H9 (cell line): ENCODE data around the gene SFRP5. TPM values are rescaled to one million over a fixed set of nuclear protein-coding genes. Genes with fewer than 3 reads are reported as not detected.
A peak's percentile ranks its signal among the peaks of the same experiment; 100 is the strongest.

ENCODE experiments used
- DNase-seq: peaks from one replicate; pipeline ENCODE4 v3.0.0-alpha.2; 2017
- H2AFZ ChIP-seq: one replicate; pipeline ENCODE4 v1.6.1; 2013; ENCODE audit warnings: mild to moderate bottlenecking, low read length, control low read depth, moderate library complexity
- H2AK5ac ChIP-seq: 2 replicates; pipeline ENCODE4 v1.6.1; 2013; ENCODE audit warnings: low read length, control low read depth, mixed read lengths; ENCODE audit not compliant: insufficient read length
- H2BK120ac ChIP-seq: one replicate; pipeline ENCODE4 v1.6.1; 2013; ENCODE audit warnings: low read depth, mild to moderate bottlenecking, low read length, control low read depth, inconsistent platforms; ENCODE audit not compliant: poor library complexity, severe bottlenecking
- H2BK12ac ChIP-seq: 2 replicates; pipeline ENCODE4 v1.6.1; 2013; ENCODE audit warnings: low read length, control low read depth, mixed read lengths, low read depth; ENCODE audit not compliant: insufficient read length
- H2BK15ac ChIP-seq: 2 replicates; pipeline ENCODE4 v1.6.1; 2013; ENCODE audit warnings: low read depth, low read length, control low read depth
- H2BK20ac ChIP-seq: one replicate; pipeline ENCODE4 v1.6.1; 2013; ENCODE audit warnings: low read depth, mild to moderate bottlenecking, low read length, control low read depth, inconsistent platforms; ENCODE audit not compliant: poor library complexity, severe bottlenecking
- H2BK5ac ChIP-seq: 2 replicates; pipeline ENCODE4 v1.6.1; 2013; ENCODE audit warnings: low read length, control low read depth, mixed read lengths; ENCODE audit not compliant: insufficient read length
- H3K14ac ChIP-seq: 2 replicates; pipeline ENCODE4 v1.6.1; 2013; ENCODE audit warnings: low read length, control low read depth; ENCODE audit not compliant: insufficient read depth
- H3K18ac ChIP-seq: 2 replicates; pipeline ENCODE4 v1.6.1; 2013; ENCODE audit warnings: low read depth, mild to moderate bottlenecking, mixed read lengths, low read length, control low read depth; ENCODE audit not compliant: insufficient read length
- H3K23ac ChIP-seq: 2 replicates; pipeline ENCODE4 v1.6.1; 2013; ENCODE audit warnings: low read length, control low read depth, mixed read lengths, low read depth; ENCODE audit not compliant: insufficient read length
- H3K23me2 ChIP-seq: 2 replicates; pipeline ENCODE4 v1.6.1; 2013; ENCODE audit warnings: low read depth, mild to moderate bottlenecking, mixed read lengths, low read length, control low read depth; ENCODE audit not compliant: insufficient read length, poor library complexity, severe bottlenecking
- H3K27ac ChIP-seq: 2 replicates; pipeline ENCODE4 v1.5.1; 2013; ENCODE audit warnings: low read length, control low read depth, mixed read lengths, low read depth; ENCODE audit not compliant: insufficient read length
- H3K27me3 ChIP-seq: 2 replicates; pipeline ENCODE4 v1.6.1; 2013; ENCODE audit warnings: low read length, control low read depth, inconsistent platforms; ENCODE audit not compliant: insufficient read depth
- H3K4ac ChIP-seq: 2 replicates; pipeline ENCODE4 v1.6.1; 2013; ENCODE audit warnings: low read depth, mild to moderate bottlenecking, control low read depth, inconsistent platforms, low read length, moderate library complexity
- H3K4me1 ChIP-seq: 2 replicates; pipeline ENCODE4 v1.6.1; 2013; ENCODE audit warnings: low read length, control low read depth, inconsistent platforms; ENCODE audit not compliant: insufficient read depth
- H3K4me2 ChIP-seq: 2 replicates; pipeline ENCODE4 v1.6.1; 2013; ENCODE audit warnings: low read length, control low read depth, mixed read lengths; ENCODE audit not compliant: insufficient read length, insufficient read depth
- H3K56ac ChIP-seq: 2 replicates; pipeline ENCODE4 v1.6.1; 2013; ENCODE audit warnings: low read depth, mild to moderate bottlenecking, mixed read lengths, low read length, control low read depth; ENCODE audit not compliant: insufficient read length
- H3K79me1 ChIP-seq: 2 replicates; pipeline ENCODE4 v1.6.1; 2013; ENCODE audit warnings: low read depth, mild to moderate bottlenecking, moderate library complexity, low read length, control low read depth, inconsistent platforms; ENCODE audit not compliant: insufficient read depth, poor library complexity, severe bottlenecking
- H3K79me2 ChIP-seq: 2 replicates; pipeline ENCODE4 v1.6.1; 2013; ENCODE audit warnings: low read length, control low read depth, inconsistent platforms; ENCODE audit not compliant: insufficient read depth
- H3K9ac ChIP-seq: 2 replicates; pipeline ENCODE4 v1.6.1; 2013; ENCODE audit warnings: low read length, control low read depth, mixed read lengths; ENCODE audit not compliant: insufficient read length; ENCODE audit errors: extremely low read depth
- H3K9me3 ChIP-seq: one replicate; pipeline ENCODE4 v1.6.1; 2013; ENCODE audit warnings: low read depth, low read length, inconsistent platforms; ENCODE audit not compliant: control insufficient read depth
- H3T11ph ChIP-seq: one replicate; pipeline ENCODE4 v1.6.1; 2013; ENCODE audit warnings: mild to moderate bottlenecking, low read length, control low read depth, inconsistent platforms
- H4K20me1 ChIP-seq: one replicate; pipeline ENCODE4 v1.6.1; 2013; ENCODE audit not compliant: control insufficient read depth, insufficient read length, insufficient read depth
- H4K5ac ChIP-seq: 2 replicates; pipeline ENCODE4 v1.6.1; 2013; ENCODE audit warnings: low read depth, mild to moderate bottlenecking, mixed read lengths, low read length, control low read depth; ENCODE audit not compliant: insufficient read length
- H4K8ac ChIP-seq: replicated peaks from 2 replicates; pipeline ENCODE4 v1.6.1; 2013; ENCODE audit warnings: low read length, control low read depth, mixed read lengths, low read depth; ENCODE audit not compliant: insufficient read length
- H4K91ac ChIP-seq: 2 replicates; pipeline ENCODE4 v1.6.1; 2013; ENCODE audit warnings: low read depth, mild to moderate bottlenecking, moderate library complexity, mixed read lengths, low read length, control low read depth; ENCODE audit not compliant: insufficient read length
- H3K27ac Mint-ChIP-seq, 3 experiments: 2 replicates in 2 of 3; 3 replicates in 1 of 3; pipeline ENCODE4 v1.8.0; 2020 to 2021; ENCODE audit warnings: mixed read lengths in 3 of 3, mild to moderate bottlenecking in 1 of 3, moderate library complexity in 1 of 3
- H3K27me3 Mint-ChIP-seq: 2 replicates; pipeline ENCODE4 v1.8.0; 2021; ENCODE audit warnings: low read depth, mild to moderate bottlenecking, moderate library complexity, mixed read lengths
- H3K36me3 Mint-ChIP-seq, 3 experiments: 2 replicates in 2 of 3; 3 replicates in 1 of 3; pipeline ENCODE4 v1.8.0; 2020 to 2021; ENCODE audit warnings: low read depth in 3 of 3, mixed read lengths in 3 of 3; ENCODE audit not compliant: insufficient read depth in 1 of 3
- H3K4me1 Mint-ChIP-seq, 2 experiments: 2 replicates each; pipeline ENCODE4 v1.8.0; 2020; ENCODE audit warnings: mixed read lengths in 2 of 2
- H3K4me3 Mint-ChIP-seq, 2 experiments: 2 replicates in 1 of 2; 3 replicates in 1 of 2; pipeline ENCODE4 v1.8.0; 2020 to 2021; ENCODE audit warnings: mild to moderate bottlenecking in 2 of 2, mixed read lengths in 2 of 2, moderate library complexity in 1 of 2
- H3K9me3 Mint-ChIP-seq, 2 experiments: 2 replicates in 1 of 2; 3 replicates in 1 of 2; pipeline ENCODE4 v1.8.0; 2020; ENCODE audit warnings: mild to moderate bottlenecking in 2 of 2, mixed read lengths in 2 of 2, moderate library complexity in 1 of 2
- CTCF ChIP-seq: fragments of 200-600 bp; sonication (generic); conservative IDR thresholded peaks from 3 replicates; pipeline ENCODE4 v1.8.0; 2021; ENCODE audit warnings: antibody characterized with exemption, mild to moderate bottlenecking
- whole genome bisulfite sequencing: extraction: QIAGEN DNeasy Blood & Tissue Kit; methylation state at CpG from one replicate; pipeline ENCODE4 v1.1.7; 2013; ENCODE audit warnings: missing lambda C conversion rate, low lambda C conversion rate, mixed read lengths; ENCODE audit not compliant: insufficient read length; ENCODE audit errors: extremely low coverage; 5-methylcytosine and 5-hydroxymethylcytosine counted together
- total RNA-seq: library from RNA; stranded (reverse); gene quantifications from 2 replicates; pipeline ENCODE4 v1.2.1, GENCODE V29; 2021

SFRP5 gene
- total RNA-seq, 1 experiment from 2014 or later: 1.7 TPM

GRCh38 chr10:97717627-97718026 is 54.2 kb downstream of the SFRP5 start:
- Histone ChIP-seq H4K5ac (no peak overlapping the region), H2BK5ac (no peak overlapping the region), H2AFZ (no peak overlapping the region), H2AK5ac (no peak overlapping the region), H3K23ac (no peak overlapping the region), H3K27me3 (no peaks in the 10 kb centered on the region), H3K79me1 (no peaks in the 10 kb centered on the region), H3K23me2 (peaks cover 21% of the 10 kb centered on the region), H3K79me2 (no peaks in the 10 kb centered on the region), H3K27ac (no peak overlapping the region), H4K91ac (no peak overlapping the region), H2BK15ac (no peak overlapping the region), H3K9ac (no peak overlapping the region), H3K56ac (no peak overlapping the region), H4K20me1 (no peaks in the 10 kb centered on the region), H2BK12ac (no peak overlapping the region), H3K4me2 (no peak overlapping the region), H3K4ac (no peak overlapping the region), H2BK20ac (no peak overlapping the region), H3T11ph (no peak overlapping the region), H3K9me3 (no peaks in the 10 kb centered on the region), H3K18ac (no peak overlapping the region), H4K8ac (no peak overlapping the region), H2BK120ac (no peak overlapping the region), H3K4me1 (peaks cover 11% of the 10 kb centered on the region; the same call in 1 of the 2 replicates), H3K14ac (no peak overlapping the region)
- no peak for DNase-seq
- no peaks in the 10 kb centered on the region for H3K9me3 Mint-ChIP-seq
- peaks cover 2% of the 10 kb centered on the region; the same call in 1 of the 2 replicates for H3K27me3 Mint-ChIP-seq
- H3K27ac Mint-ChIP-seq: peak overlapping the region in 2 of 3 experiments; percentile 54 to 94; a peak in 3 of 7 replicates
- no peak for TF ChIP-seq CTCF
- peaks cover 44 to 52% of the 10 kb centered on the region in 2 experiments for H3K4me1 Mint-ChIP-seq
- no peak overlapping the region; a peak in 1 of 5 replicates for H3K4me3 Mint-ChIP-seq
- no CpG with 5 or more reads among the region's 7 CpGs for WGBS
- peaks cover 16 to 43% (median 38%) of the 10 kb centered on the region in 3 experiments for H3K36me3 Mint-ChIP-seq

Other genes starting within 250 kb of the SFRP5 start
- not detected in 2 replicates for gene ANKRD2, start 199.2 kb downstream of the SFRP5 start, total RNA-seq
- gene HOGA1, start 187.6 kb downstream of the SFRP5 start, total RNA-seq: 0.72 and 0.79 TPM in 2 replicates
- gene C10orf62, start 182.3 kb downstream of the SFRP5 start, total RNA-seq: 0.31 TPM in 1 of 2 replicates, not detected in the other
- 11.9 and 12.0 TPM in 2 replicates for gene MORN4, start 138.5 kb downstream of the SFRP5 start, total RNA-seq
- gene PI4K2A, start 131.3 kb downstream of the SFRP5 start, total RNA-seq: 29.8 and 30.9 TPM in 2 replicates
- gene AVPI1, start 84.8 kb downstream of the SFRP5 start, total RNA-seq: 6.5 and 6.9 TPM in 2 replicates
- 26.6 and 26.7 TPM in 2 replicates for gene MARVELD1, start 58.3 kb downstream of the SFRP5 start, total RNA-seq
- gene ZFYVE27, start 34.9 kb downstream of the SFRP5 start, total RNA-seq: 32.2 and 33.2 TPM in 2 replicates
- 0.02 and 0.04 TPM in 2 replicates for gene GOLGA7B, start 77.8 kb upstream of the SFRP5 start, total RNA-seq